Hematopoietic multipotent progenitor cell (in vitro differentiated cells): ENCODE data around the gene RAB15. TPM values are rescaled to one million over a fixed set of nuclear protein-coding genes. Genes with fewer than 3 reads are reported as not detected.
"Not testable (repeated sequence)": the region's sequence is repeated elsewhere in the genome, so short reads cannot be mapped to it uniquely, and the experiment has no call there.

Source experiments
- DNase-seq, 3 donors: peaks; one replicate each; pipeline ENCODE4 v3.0.0-alpha.2; 2011 to 2015; ENCODE audit warnings: low read depth in 2 of 3, low spot score in 2 of 3
- small RNA-seq: library from RNA; depleted of rRNA; stranded (forward); fragments of <200 nt; gene quantifications from one replicate; pipeline ENCODE3, GENCODE V24; 2012
- total RNA-seq: library from RNA; depleted of rRNA; stranded (reverse); fragments of >200 nt; gene quantifications from one replicate; pipeline ENCODE4 v1.2.3, GENCODE V29; 2012

RAB15 gene
- total RNA-seq, 1 donor, result 4.3 TPM

DNA sequence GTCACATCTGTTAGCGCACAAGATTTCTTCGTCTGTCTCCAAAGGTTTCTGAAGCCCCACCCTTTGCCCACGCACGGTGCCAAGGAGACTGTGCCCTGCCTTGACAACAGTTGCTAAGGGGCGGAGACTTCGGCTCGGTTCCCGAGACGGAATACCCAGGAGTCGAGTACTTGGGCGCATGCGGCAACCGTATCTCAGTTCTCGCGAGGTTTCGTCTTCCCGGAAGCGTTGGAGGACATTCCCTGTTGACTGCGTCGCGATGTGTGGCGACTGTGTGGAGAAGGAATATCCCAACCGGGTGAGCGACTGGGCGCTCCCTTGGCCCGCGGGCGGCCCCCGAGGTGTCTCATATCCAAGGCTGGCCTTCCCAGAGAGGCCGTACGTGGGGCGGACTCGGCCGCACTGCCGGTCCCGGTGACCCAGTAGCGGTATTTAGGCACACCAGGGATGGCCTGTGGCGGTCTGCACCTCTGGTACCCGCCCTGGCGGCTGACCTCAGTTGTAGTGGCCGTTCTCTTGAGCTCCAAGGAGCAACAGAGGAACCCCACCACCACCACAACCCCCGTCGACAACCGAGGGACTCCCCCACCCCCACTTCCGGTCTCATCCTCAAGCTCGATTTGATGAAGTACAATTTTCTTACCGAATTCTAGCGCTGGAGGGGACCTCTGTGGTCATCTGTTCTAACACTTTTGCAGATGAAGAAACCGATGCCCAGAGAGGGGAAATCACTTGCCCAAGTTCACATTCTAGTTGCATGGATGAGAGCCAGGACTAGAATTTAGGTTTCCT, 57.7 kb downstream of the RAB15 start, which contains the start of gene CHURC1:
CHURC1 (plus strand) TSS at position 219 of the 792 bp plus-strand sequence; CDS start at position 260, 41 bp downstream.
- DNase-seq, result peak; percentile 89 to 99 (median 98)

- not testable (repeated sequence) for DNase-seq
Measured at GRCh38 chr14:64913477-64913876, 58.7 kb downstream of the RAB15 start.

DNA sequence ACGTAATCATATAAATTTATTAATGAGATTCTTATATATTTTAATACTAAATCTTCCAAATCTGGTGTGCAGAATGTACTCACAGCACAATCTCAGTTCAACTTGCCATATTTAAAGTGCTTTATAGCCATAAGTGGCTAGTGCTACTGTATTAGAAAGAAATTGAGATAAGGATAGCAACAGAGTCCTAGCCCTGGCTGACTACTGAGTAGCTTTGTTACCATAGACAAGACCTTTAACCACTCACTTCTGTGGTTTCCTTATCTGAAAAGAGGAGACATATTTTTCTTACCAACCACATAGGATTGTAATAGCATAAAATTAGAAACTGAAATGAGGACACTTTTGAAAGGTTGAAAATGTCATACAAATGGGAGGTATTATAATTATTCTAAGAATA, 59.9 kb downstream of the RAB15 start:
- DNase-seq, result peak in 2 of 3 donors; percentile 22 to 57

DNA sequence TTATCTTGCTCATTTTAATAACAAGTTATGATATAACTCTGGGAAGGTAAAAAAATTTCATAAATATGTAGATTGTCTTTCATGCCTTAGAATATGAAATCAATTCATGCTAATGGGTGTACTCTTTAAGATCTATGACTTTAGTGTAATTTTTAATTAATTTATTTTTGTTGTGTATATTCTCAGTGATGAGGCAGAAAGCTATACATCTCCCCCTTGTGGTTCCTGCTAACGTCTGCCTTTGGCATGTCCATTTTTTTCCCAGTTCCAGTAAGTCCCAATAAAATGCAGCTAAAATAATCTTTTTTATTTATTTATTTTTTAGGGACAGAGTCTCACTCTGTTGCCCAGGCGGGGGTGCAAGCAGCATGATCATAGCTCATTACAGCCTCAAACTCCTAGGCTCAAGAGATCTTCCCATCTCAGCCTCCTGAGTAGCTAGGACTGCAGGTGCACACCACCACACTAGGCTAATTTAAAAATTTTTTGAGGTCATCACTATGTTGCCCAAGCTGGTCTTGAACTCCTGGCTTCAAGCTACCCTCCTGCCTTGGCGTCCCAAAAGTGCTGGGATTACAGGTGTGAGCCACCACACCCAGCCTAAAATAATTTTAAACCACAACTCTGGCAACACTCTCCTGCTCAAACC, 61.2 kb downstream of the RAB15 start:
- DNase-seq, result no peak

DNA sequence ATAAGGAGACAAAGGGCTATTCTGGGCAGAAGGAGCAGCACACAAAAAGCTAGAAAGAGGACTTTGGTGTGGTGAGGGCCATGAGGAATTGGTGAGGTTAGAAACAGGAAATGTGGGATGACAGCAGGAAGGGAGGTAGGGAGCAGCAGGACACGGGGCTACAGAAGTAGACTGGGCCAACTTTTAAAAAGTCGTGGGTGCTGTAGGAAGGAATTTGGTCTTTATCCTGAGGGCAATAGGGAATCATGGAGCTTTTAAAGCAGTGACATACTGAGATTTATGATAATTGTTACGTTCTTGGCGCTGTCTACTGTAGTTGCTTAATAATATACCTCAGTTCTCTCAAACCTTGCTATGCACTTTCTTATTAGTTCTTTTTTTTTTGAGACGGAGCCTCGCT, 66.1 kb downstream of the RAB15 start:
- DNase-seq, result no peak

DNA sequence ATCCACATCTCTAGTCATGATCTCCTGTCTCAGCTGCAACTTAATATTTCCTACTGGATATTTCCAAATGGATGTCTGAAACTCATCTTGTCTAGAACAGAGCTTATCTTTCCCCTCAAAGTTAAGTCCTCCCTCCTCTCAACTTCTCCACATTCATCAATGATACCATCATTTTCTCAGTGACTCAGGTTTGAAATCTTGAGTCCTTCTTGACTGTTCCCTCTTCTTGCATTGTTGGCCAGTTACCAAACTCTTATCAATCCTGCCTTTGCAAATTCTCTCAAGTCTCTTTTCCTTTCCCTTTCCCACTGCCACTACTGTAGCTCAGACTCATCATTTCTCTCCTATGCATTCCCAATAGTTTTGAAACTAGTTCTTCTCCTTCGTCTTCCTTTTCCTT, 72.2 kb downstream of the RAB15 start:
- no peak for DNase-seq

Small RNA genes lying within 50 kb of the gene (small RNA-seq; reads per million reads assigned to genes)
- gene RPPH1-2P, result not detected

Other genes starting within 250 kb of the RAB15 start
- gene SPTB, start 92.4 kb downstream of the RAB15 start, total RNA-seq, result 0.81 TPM
- 26.9 TPM for gene CHURC1, start 57.9 kb downstream of the RAB15 start, total RNA-seq
- gene GPX2, start 29.6 kb downstream of the RAB15 start, total RNA-seq, result 0.27 TPM
- 6.7 TPM for gene FNTB, start 14.6 kb upstream of the RAB15 start, total RNA-seq
- gene MAX, start 130.2 kb upstream of the RAB15 start, total RNA-seq, result 101 TPM